PFSK-1 (cell line): ENCODE results near the gene ACOXL.

Source experiments
- FOXP2 ChIP-seq: optimal IDR thresholded peaks from 2 replicates; pipeline ENCODE3; 2011; ENCODE audit warnings: borderline replicate concordance, control low read depth, inconsistent platforms; ENCODE audit not compliant: insufficient read depth; ENCODE audit errors: extremely low read length, extremely low read depth
- POLR2AphosphoS5 ChIP-seq: IDR thresholded peaks from 2 replicates; pipeline ENCODE4 v1.6.1; 2012; ENCODE audit warnings: low read depth, mild to moderate bottlenecking, control low read depth, low read length, moderate library complexity
- SIN3A ChIP-seq: IDR thresholded peaks from 2 replicates; pipeline ENCODE4 v1.6.1; 2012; ENCODE audit warnings: mild to moderate bottlenecking, low read length, moderate library complexity, borderline replicate concordance; ENCODE audit not compliant: insufficient read depth
- TAF1 ChIP-seq: IDR thresholded peaks from 2 replicates; pipeline ENCODE4 v1.6.1; 2012; ENCODE audit warnings: low read length, control low read depth, borderline replicate concordance; ENCODE audit not compliant: insufficient read depth
- TF ChIP-seq, protein P1 (sequence below), 2 experiments: IDR thresholded peaks; 2 replicates each; pipeline versions ENCODE4 v1.6.1 to v1.8.0; 2011 to 2012; ENCODE audit warnings: low read depth in 2 of 2, low read length in 2 of 2, control low read depth in 1 of 2, inconsistent platforms in 1 of 2, mild to moderate bottlenecking in 1 of 2, moderate library complexity in 1 of 2; ENCODE audit not compliant: insufficient read depth in 1 of 2

The ACOXL gene

DNA sequence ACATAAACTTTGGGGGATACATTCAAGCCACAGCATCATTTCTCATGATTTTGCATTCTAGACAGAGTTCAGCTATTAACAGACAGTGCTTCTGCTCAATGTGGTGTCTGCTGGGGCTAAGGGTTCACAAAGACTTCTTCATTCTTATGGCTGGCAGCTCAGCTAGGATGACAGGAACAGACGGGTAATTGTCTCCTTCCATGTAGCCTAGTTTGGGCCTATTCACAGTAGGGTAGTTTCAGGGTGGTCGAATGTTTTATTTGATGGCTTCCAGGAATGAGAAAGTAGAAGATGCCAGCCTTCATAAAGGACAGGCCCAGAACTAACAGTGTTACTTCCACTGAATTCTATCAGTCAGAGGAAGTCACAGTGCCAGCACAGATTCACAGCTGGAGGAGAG lies 362.3 kb downstream of the ACOXL start:
- TF ChIP-seq FOXP2 (no peak), SIN3A (no peak), TAF1 (no peak)
- TF ChIP-seq, protein P1, sequence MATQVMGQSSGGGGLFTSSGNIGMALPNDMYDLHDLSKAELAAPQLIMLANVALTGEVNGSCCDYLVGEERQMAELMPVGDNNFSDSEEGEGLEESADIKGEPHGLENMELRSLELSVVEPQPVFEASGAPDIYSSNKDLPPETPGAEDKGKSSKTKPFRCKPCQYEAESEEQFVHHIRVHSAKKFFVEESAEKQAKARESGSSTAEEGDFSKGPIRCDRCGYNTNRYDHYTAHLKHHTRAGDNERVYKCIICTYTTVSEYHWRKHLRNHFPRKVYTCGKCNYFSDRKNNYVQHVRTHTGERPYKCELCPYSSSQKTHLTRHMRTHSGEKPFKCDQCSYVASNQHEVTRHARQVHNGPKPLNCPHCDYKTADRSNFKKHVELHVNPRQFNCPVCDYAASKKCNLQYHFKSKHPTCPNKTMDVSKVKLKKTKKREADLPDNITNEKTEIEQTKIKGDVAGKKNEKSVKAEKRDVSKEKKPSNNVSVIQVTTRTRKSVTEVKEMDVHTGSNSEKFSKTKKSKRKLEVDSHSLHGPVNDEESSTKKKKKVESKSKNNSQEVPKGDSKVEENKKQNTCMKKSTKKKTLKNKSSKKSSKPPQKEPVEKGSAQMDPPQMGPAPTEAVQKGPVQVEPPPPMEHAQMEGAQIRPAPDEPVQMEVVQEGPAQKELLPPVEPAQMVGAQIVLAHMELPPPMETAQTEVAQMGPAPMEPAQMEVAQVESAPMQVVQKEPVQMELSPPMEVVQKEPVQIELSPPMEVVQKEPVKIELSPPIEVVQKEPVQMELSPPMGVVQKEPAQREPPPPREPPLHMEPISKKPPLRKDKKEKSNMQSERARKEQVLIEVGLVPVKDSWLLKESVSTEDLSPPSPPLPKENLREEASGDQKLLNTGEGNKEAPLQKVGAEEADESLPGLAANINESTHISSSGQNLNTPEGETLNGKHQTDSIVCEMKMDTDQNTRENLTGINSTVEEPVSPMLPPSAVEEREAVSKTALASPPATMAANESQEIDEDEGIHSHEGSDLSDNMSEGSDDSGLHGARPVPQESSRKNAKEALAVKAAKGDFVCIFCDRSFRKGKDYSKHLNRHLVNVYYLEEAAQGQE (IDR thresholded peaks at IDR 0.05; ENCODE audit: insufficient read depth in 1 of 2, low read depth in 2 of 2, low read length in 2 of 2): no peak

DNA sequence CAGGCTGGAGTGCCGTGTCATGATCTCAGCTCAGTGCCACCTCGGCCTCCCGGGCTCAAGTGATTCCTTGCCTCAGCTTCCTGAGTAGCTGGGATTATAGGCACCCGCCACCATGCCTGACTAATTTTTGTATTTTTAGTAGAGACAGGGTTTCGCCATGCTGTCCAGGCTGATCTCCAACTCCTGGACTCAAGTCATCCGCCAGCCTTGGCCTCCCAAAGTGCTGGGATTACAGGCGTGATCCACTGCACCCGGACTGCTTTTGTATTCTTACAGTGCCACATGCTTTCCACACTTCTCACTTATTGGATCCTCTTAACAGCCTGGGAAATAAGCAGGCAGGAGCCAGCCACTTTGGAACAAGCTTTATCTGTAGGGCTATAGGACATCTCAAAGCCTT lies 363.1 kb downstream of the ACOXL start:
- TF ChIP-seq, protein P1 (IDR thresholded peaks at IDR 0.05; ENCODE audit: insufficient read depth in 1 of 2, low read depth in 2 of 2, low read length in 2 of 2): no peak
- TF ChIP-seq FOXP2: no peak
- TF ChIP-seq TAF1: no peak
- TF ChIP-seq POLR2AphosphoS5: no peak
- no peak for TF ChIP-seq SIN3A

DNA sequence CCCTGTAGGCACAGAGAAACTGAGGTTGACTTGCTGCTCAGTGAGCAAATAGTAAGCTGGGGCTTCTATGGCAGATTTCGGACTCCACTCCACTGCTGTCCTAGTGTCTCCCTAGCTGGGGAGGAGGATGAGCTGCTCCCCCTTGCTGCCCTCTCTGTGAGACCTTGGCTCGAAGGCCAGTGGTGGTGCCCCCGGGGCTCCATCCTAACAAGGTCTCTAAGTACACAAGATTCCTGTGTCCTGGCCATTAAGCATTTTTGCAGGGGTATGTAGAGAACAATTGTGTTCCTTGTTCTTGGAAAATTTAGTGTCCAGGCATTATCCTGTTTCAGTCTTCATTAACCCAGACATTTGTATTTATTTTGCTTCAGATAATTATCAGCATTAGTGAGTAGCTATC lies 367.0 kb downstream of the ACOXL start:
- TF ChIP-seq POLR2AphosphoS5: no peak
- TF ChIP-seq TAF1: no peak
- TF ChIP-seq FOXP2: no peak
- TF ChIP-seq, protein P1 (IDR thresholded peaks at IDR 0.05; ENCODE audit: insufficient read depth in 1 of 2, low read depth in 2 of 2, low read length in 2 of 2): no peak
- TF ChIP-seq SIN3A: no peak

DNA sequence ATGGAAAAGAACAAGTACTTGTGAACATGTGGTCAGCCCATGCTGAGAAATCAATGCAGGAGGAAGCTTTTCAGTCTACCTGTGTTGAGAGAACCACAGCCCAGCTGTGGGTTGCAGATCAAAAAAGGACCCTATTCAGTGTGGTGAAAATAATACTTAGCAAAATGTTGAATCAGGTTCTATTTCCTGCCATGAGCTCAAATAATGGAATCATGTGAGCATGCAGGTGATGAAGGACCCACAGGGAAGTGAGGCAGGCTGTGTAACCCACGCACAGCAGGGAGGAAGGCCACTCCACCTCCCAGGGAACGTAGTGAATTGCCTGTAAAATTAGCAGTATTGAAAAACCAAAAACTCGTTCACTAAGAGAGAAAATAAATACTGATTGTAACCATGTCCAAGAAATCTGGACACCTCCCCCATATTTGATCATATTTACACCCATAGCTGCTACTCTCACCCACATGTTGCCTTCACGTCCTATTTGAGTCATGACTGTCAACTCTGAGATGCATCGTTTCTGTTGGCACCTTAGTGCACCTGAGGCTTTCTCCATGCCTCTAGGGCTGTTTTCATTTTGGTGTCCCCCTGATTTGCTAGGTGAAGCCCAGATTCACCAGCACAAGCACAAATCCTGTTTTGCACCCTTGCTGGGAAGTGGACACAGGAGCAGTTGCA lies 367.9 kb downstream of the ACOXL start:
- TF ChIP-seq, protein P1 (IDR thresholded peaks at IDR 0.05; ENCODE audit: insufficient read depth in 1 of 2, low read depth in 2 of 2, low read length in 2 of 2): no peak
- no peak for TF ChIP-seq FOXP2
- no peak for TF ChIP-seq SIN3A
- TF ChIP-seq TAF1: no peak
- no peak for TF ChIP-seq POLR2AphosphoS5
